HG03135 (cell line): Measurements from ENCODE around the gene BRK1.
"Not testable (repeated sequence)": the region's sequence is repeated elsewhere in the genome, so short reads cannot be mapped to it uniquely, and the experiment has no call there.

Experiments used
- ATAC-seq: cut with Tn5 transposase; IDR thresholded peaks from one replicate; pipeline ENCODE4 v1.9.1; 2021; ENCODE audit warnings: mild to moderate bottlenecking, moderate library complexity; ENCODE audit not compliant: unreplicated experiment

BRK1 gene

GRCh38 chr3:10142707-10143560 lies 27.5 kb downstream of the BRK1 start:
- no peak for ATAC-seq

- ATAC-seq = no peak
Observed at GRCh38 chr3:10145685-10146084, 30.2 kb downstream of the BRK1 start.

- no peak for ATAC-seq
Observed at GRCh38 chr3:10149226-10149625, 33.8 kb downstream of the BRK1 start.

GRCh38 chr3:10150987-10151386 lies 35.5 kb downstream of the BRK1 start:
- ATAC-seq = no peak

- ATAC-seq = no peak
Observed at GRCh38 chr3:10154335-10155122, 39.1 kb downstream of the BRK1 start.

GRCh38 chr3:10155123-10155472 lies 39.6 kb downstream of the BRK1 start:
- no peak for ATAC-seq

GRCh38 chr3:10155658-10156057 lies 40.2 kb downstream of the BRK1 start:
- ATAC-seq = no peak

- ATAC-seq = no peak
Observed at GRCh38 chr3:10157031-10157430, 41.6 kb downstream of the BRK1 start.

GRCh38 chr3:10158555-10158954 lies 43.1 kb downstream of the BRK1 start:
- ATAC-seq = not testable (repeated sequence)

GRCh38 chr3:10160346-10160745 lies 44.9 kb downstream of the BRK1 start:
- no peak for ATAC-seq

GRCh38 chr3:10160925-10161324 lies 45.5 kb downstream of the BRK1 start:
- ATAC-seq = no peak

- no peak for ATAC-seq
Observed at GRCh38 chr3:10162185-10162584, 46.7 kb downstream of the BRK1 start.

- not testable (repeated sequence) for ATAC-seq
Observed at GRCh38 chr3:10164201-10164545, 48.7 kb downstream of the BRK1 start.

GRCh38 chr3:10164546-10165393 lies 49.3 kb downstream of the BRK1 start, which contains the start of gene IRAK2:
TSS of gene IRAK2 (plus strand) at chr3:10164919. CDS start at chr3:10164955, 36 bp downstream.
- ATAC-seq = peak; percentile 88

- ATAC-seq = no peak
Observed at GRCh38 chr3:10166213-10166604, 50.7 kb downstream of the BRK1 start.

GRCh38 chr3:10169000-10169496 lies 53.6 kb downstream of the BRK1 start:
- no peak for ATAC-seq

- no peak for ATAC-seq
Observed at GRCh38 chr3:10170915-10171478, 55.5 kb downstream of the BRK1 start.

- no peak for ATAC-seq
Observed at GRCh38 chr3:10173095-10173925, 57.8 kb downstream of the BRK1 start.

- no peak for ATAC-seq
Observed at GRCh38 chr3:10173926-10174435, 58.5 kb downstream of the BRK1 start.

GRCh38 chr3:10175334-10175733 lies 59.9 kb downstream of the BRK1 start:
- ATAC-seq = not testable (repeated sequence)
